ENCODE measurements around the gene RASD2.
A peak's percentile ranks its signal among the peaks of the same experiment; 100 is the strongest.

RASD2 gene

GRCh38 chr22:35542157-35542938, 1.7 kb downstream of the RASD2 start:
- DNase-seq = no peak

- DNase-seq = no peak
Measured at GRCh38 chr22:35542939-35543516, 2.4 kb downstream of the RASD2 start.

- no peak for DNase-seq
Measured at GRCh38 chr22:35543702-35544101, 3.1 kb downstream of the RASD2 start.

- no peak for DNase-seq
Measured at GRCh38 chr22:35544189-35544588, 3.6 kb downstream of the RASD2 start.

GRCh38 chr22:35544827-35545226, 4.2 kb downstream of the RASD2 start:
- no peak for DNase-seq

GRCh38 chr22:35546886-35547285, 6.3 kb downstream of the RASD2 start:
- no peak for DNase-seq

GRCh38 chr22:35547987-35548721, 7.5 kb downstream of the RASD2 start:
- DNase-seq = no peak

GRCh38 chr22:35548722-35549112, 8.1 kb downstream of the RASD2 start:
- DNase-seq = no peak

- no peak for DNase-seq
Measured at GRCh38 chr22:35549328-35549727, 8.7 kb downstream of the RASD2 start.

GRCh38 chr22:35551549-35552177, 11.0 kb downstream of the RASD2 start:
- DNase-seq = no peak

GRCh38 chr22:35552196-35552842, 11.7 kb downstream of the RASD2 start:
- peak; percentile 81 to 83 for DNase-seq

- no peak for DNase-seq
Measured at GRCh38 chr22:35552846-35553245, 12.2 kb downstream of the RASD2 start.

GRCh38 chr22:35553341-35553740, 12.7 kb downstream of the RASD2 start:
- DNase-seq = no peak

GRCh38 chr22:35554297-35554845, 13.7 kb downstream of the RASD2 start:
- no peak for DNase-seq

GRCh38 chr22:35555483-35555890, 14.9 kb downstream of the RASD2 start:
- DNase-seq = no peak

GRCh38 chr22:35555946-35556547, 15.4 kb downstream of the RASD2 start:
- no peak for DNase-seq

- DNase-seq = no peak
Measured at GRCh38 chr22:35556666-35557065, 16.0 kb downstream of the RASD2 start.

GRCh38 chr22:35558031-35558430, 17.4 kb downstream of the RASD2 start:
- DNase-seq = no peak

GRCh38 chr22:35558719-35559118, 18.1 kb downstream of the RASD2 start:
- DNase-seq = no peak

GRCh38 chr22:35559354-35560005, 18.8 kb downstream of the RASD2 start:
- no peak for DNase-seq

- no peak for DNase-seq
Measured at GRCh38 chr22:35560366-35560765, 19.7 kb downstream of the RASD2 start.

GRCh38 chr22:35560824-35561223, 20.2 kb downstream of the RASD2 start:
- DNase-seq = no peak

Measured in CD4-positive, alpha-beta T cell treated with Interleukin-4 for 1 hour (primary cell).